ENCODE data around the gene HTR4.
"Not testable (repeated sequence)": the region's sequence is repeated elsewhere in the genome, so short reads cannot be mapped to it uniquely, and the experiment has no call there.

The HTR4 gene

DNA sequence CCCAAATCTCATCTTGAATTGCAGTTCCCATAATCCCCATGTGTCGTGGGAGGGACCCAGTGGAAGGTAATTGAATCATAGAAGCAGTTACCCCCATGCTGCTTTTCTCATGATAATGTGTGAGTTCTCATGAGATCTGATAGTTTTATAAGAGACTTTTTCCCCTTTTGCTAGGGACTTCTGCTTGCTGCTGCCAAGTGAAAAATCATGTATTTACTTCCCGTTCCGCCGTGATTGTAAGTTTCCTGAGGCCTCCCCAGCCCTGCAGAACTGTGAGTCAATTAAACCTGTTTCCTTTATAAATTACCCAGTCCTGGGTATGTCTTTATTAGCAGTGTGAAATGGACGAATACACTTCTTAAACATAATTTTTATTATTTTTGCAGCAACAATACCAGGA is 185.6 kb downstream of the HTR4 start:
- DNase-seq: not testable (repeated sequence)

DNA sequence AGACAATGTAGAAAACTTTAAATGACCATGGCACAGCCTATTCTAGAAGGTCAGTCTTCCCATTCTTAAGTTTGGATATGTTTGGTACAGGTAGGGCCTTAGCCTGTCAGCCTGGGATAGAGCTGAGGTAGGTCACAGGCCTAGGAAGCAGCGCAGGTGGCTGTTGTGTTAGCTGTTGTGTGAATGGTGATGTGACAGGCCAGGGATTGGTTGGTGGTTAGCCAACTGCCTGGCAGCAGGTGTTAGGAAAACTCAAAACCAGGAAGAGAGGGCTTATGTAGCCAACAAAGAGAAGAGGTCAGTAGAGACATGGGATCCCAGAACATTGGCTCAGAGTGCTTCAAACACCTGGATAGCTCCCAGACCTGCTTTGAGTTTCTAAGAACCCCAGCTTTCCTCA is 186.4 kb downstream of the HTR4 start:
- no peak for DNase-seq

DNA sequence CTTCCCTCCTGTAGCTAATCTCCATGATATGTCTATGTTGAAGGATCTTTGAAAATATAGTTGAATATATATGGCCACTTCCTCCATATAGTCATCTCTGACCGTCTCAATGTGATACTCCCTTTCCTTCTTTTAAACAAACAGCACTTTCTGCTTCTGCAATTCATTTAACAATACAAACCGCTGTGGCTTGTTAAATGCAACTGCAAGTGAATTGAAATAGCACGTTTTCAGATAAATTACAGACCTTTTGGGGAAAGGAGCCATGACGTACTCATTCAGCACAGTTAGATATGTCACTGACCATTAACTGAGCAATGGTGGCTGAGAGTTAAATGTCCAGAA is 188.1 kb downstream of the HTR4 start:
- DNase-seq: peak; percentile 73

DNA sequence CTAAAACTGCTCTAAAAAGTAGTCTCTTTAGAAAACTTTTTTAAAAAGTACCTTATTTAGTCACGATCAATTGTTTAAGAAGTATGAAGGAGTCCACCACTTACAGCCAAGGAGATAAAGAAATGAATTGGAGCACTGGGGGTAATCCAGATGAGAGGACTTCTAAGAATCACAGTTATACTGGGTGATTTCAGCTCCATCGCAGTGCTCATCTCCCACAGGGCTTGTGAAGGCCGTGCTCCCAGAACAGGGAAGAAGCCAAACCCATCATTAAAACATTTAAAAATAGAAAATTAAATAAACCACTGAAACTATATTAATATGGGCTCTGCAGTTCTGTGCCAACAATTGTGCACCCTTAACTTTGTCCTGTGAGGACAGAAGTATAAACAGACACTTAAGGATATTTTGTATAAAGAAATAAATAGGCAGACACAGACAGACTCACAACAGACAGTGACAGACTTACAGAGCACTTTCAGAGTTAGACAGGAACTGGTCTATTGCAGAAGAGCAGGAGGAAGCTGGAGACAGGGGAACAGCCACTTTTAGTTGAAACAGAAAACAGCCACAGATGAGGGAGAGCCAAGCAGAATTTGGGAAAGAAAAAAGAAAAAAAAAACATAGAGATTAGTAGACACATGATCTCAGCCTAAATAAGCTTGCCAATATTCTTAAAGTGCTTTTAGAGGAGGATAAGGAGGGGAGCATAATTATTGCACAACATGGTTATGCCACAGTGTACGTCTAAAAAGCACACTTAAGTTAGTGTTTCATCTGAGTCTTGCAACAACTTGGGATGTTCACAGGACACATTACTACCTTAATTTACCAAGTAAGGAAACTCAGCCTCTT is 188.7 kb downstream of the HTR4 start:
- DNase-seq: peak; percentile 71

DNA sequence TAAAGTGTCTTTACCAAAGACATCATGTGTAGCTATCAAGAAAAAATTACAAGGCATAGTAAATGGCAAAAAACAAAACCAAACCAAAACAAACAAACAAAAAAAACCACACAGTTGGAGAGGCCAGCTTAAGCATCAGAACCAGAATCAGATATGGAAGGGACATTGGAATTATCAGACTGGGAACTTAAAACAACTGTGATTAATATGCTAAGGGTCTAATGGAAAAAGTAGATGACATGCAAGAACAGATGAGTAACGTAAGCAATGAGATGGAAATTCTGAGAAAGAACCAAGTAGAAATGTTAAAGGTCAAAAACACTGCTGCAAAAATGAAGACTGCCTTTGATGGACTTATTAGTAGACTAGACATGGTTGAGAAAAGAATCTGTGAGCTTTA is 194.7 kb downstream of the HTR4 start:
- DNase-seq: no peak

DNA sequence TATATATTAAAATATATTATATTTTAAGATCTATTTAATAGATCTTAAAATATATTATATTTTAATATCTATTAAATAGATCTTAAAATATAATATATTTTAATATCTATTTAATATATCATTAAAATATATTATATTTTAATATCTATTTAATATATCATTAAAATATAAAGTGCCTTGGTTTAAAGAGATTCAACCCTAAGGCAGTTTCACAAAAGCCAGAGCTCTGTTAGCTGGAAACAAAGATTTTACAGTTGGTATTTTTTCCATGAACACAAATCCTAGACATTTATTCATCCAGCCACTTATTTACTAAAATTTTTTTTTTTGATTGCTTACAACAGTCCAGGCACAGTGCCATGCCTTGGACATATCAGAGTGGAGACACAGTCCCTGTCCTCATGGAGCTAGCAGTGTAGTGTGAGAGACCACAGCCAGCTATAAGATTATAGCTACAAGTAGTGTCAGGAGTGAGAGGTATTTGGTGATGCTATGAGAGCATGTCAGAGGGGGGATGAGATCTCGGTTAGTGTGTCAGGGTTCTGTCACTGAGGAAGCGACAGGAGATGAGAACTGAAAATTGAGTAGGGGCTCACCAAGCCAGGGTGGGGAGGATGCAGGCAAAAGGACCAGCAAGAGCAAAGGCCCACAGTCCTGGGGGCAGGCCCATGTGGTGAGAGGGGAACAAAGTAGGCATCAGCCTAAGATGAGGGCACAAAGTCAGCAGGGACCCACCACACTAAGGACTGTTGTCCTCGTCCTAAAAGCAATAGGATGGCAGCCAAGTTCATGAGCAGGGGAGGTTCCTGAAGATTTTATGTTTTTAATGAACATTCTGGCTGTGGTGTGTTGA is 196.1 kb downstream of the HTR4 start:
- DNase-seq: no peak

DNA sequence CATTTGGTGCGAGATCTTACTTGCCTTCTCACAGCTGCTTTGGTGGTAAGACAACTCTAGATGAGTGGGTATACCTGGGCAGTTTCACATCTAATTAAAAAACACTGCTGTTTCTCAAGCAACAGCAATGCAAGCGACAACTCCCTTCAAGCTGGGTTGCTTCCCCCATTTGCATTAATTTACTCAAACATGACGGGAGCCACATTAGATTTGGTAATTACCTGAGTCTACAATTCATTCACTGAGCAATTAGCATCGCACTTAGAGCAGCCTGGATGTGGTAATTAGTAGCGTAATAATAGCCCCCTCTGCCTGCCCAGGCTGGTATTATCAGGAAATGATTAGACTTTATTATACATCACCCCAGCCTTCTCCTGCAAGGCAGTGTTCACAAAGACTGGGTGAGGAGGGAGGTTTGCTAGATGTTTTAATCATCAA is 197.1 kb downstream of the HTR4 start:
- DNase-seq: peak; percentile 11

DNA sequence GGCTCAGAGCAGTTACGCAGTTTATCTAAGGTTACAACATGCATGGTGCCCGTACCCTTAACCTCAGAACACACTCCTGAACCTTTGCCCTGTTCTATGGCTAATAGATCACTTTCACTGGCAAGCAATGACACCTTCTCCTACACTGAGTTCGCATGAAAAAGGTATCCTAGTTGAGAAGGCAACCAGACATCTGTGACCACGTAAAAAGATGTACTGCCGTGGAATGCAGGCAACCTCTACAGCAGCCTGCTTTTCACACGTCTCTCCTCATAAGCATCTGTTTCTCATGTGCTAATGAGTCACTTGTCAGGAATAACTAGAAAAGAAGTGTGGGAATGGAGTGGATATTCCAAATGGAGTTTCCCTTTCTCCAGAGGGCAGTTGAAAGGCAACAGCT is 199.1 kb downstream of the HTR4 start:
- no peak for DNase-seq

DNA sequence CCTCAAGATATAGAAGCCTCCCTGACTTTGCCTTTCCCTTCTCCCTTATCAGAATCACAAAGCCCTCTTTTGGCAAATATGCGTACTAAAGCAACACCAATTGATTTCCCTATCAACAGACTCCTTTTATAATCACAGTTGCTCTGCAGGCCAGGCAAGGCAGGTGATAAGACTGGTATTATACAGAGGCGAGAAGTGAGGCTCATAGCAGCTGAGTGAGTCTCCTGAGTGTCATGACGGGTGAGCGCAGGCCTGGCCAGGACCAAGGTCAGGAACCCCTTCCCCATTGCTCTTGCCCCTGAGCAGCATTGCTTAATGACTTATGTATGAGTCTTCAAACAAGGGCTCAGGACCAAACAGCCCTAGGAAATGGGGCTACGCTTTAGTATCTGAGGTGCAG is 199.8 kb downstream of the HTR4 start:
- no peak for DNase-seq

DNA sequence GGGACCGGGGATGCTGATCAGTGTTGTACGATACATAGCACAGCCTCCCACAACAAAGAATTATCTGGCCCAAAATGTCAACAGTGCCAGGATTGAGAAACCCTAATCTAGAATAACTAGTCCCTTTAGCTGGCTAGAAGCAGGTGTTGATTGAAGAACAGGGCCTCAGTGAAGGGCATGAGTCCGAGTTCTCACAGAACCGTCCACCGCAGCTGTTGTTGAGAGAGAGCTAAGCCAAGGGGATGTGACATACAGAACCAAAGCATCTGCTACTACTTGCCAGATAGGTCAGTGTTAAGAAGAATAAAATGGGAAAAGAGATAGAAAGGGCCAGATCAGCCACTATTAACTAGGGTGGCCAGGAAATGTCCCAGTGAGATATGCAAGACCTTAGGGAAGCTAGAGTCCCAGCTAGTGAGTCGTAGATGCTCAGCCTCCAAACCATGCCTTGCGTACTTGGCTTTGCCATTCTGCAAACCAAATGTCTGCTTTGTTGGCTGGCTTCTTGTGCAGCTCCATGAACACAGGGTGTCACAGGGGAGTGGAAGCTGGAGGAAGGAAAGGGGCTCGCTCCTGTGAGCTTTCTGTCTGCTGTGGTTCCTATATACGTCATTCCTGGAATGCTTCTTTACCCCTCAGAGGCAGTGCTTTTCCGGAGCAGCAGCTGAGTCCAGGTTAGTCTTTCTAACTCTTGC is 201.7 kb downstream of the HTR4 start:
- no peak for DNase-seq

DNA sequence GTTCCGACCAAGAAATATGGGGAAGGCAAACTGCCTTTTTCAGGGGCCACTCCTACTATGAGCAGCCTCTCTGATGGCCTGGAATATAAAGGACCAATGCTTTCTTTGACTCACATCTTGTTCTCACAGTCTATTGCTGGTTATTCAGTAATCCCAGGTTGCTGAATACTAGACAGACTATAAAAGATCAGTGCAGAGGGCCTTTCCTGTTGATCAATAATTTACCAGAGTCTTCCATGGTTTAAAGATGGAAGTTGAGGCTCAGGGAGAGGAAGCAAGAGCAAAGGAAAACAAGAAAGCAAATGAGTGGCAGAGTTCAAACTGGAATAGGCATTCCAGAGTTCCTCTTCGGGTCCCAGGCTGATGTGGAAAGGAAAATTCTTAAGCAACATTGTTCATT is 207.7 kb downstream of the HTR4 start:
- DNase-seq: no peak

DNA sequence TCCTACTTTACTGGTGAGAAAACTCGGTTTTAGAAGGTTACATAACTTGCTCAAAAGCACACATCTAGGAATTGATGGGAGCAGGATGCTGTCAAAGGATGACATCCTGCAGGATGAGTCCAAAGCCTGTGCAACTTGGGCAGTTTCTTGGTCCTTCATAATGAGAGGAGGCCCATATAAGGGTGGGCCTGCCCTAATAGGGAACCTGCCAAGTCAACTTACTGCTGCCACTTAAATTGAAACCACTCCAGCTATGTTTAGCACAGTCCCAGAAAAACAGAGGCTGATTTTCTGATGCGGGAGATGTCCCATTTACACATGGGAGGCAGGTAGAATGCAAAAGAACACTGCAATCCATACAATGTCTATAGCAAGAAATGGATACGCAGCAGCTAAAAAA is 208.7 kb downstream of the HTR4 start:
- DNase-seq: no peak

DNA sequence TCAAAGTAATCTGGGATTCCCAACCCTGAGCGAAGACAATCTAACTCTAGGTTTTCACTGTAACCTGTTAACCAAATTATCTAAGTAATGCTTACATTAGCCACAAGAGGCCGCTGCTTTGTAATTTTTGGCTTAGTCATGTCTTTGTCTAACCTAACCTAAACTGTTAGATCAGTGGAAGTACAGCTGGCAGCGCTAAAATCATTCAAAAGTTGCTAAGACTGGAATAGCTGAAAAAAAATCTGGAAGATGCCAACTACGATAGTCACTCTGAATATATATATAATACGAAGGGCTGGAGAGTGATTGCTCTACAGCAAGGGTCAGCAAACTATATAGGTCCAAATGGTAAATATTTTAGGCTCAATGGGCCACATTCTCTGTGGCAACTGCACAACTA is 210.3 kb downstream of the HTR4 start:
- DNase-seq: peak; percentile 45

DNA sequence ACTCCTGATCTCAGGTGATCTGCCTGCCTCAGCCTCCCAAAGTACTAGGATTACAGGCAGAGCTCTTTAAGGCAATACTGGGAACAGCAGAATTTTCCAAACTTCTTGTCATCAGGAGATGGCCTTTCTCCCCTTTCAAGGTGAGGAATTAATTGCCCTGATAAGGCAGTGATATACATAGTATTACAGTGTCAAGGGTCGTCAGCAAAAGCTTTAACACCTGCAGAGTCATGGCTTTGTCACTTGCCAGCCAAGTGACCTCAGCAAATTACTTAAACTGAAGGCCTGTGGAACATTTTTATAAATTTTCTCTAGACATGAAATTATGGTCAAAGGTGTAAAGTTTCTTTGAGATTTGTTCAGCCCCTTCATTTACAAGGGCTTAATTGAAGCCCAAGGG is 211.1 kb downstream of the HTR4 start:
- no peak for DNase-seq

DNA sequence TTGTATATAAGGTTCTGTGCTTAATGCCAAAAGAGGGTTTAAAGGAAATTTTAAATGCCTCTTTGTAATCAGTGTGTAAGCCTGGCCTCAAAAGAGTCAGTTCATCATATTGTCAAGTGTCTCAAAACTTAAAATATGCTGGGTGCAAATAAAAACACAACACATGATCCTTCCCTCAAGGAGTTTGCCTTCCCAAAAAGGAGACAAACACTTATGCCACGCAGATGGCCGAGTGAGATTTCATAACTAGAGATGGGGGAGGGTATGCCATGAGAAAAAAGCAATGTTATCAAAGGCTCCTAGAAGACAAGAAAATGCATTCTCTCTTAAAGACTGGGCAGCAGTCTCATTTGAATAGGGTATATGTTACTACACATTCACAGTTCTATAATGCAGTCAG is 215.4 kb downstream of the HTR4 start:
- no peak for DNase-seq

DNA sequence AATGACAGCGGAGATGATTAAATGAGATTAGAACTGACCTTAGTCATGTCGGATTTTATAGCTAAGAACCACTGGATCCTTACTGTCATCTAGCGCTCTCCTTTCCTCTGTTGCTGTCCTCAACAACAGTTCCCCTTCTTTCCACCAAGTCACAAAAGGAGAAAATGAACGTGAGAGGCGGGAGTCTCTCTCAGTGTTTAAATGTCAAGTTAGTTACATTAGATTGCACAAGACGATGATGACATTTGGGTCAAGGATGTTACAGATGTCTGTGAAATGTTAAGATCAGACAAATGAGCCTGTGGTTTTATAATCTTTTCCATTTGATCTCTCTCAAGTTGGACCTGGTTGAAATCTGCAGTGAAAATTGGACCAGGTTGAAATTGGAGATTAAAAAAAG is 217.1 kb downstream of the HTR4 start:
- peak; percentile 61 for DNase-seq

DNA sequence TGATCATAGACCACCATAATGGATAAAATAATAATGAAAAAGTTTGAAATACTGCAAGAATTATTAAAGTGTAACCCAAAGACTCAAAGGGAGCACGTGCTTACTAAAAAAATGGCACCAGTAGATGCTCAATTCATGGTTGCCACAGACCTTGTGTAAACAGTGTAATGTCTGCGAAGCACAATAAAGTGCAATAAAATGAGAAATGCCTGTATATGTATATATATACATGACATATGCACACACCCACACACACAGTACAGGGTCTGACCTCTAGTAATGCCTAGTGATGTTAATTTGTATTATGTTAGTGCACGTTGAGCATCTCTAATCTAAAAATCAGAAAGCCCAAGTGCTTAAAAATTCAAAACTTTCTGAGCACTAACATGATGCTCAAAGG is 218.3 kb downstream of the HTR4 start:
- DNase-seq: no peak

DNA sequence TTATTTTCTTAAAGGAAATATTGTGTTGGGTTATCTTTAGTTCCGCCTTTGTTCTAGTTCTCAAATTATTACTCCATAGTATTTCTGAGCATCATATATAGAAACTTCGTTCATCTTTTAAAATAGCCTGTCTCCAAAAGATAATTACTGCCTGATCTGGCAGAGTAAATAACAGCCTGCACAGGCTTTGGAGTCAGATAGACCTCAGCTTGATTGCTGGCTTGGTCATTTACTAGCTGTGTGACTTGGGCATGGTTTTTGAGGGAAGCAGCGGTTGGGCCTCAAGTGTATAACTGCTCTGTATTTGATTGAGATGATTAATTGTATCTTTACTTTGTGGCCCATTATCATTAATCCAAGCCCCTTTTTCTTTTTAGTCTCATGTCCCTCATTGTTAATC is 220.5 kb downstream of the HTR4 start:
- no peak for DNase-seq
